GM12878 (cell line): ENCODE results near the gene PCSK5. TPM values are rescaled to one million over a fixed set of nuclear protein-coding genes. Genes with fewer than 3 reads are reported as not detected.

ENCODE experiments used
- ATAC-seq: fragments of 200-7000 bp; cut with Tn5 transposase; 3 replicates; pipeline ENCODE4 v1.9.1; 2020; ENCODE audit warnings: mild to moderate bottlenecking, moderate library complexity
- BruUV-seq: library from RNA; stranded (reverse); fragments of 400-500 nt; replicated peaks from 2 replicates; lab custom pipeline; 2021; lab: Mats Ljungman, UMichigan
- CTCF ChIA-PET: fragments of 300-600 bp; sonication (Branson Sonifier 250); formaldehyde crosslinking; extraction: SDS; loops from one replicate; lab custom pipeline; 2021; ENCODE audit warnings: inconsistent platforms; lab: Yijun Ruan, JAX
- POLR2A ChIA-PET: fragments of 350-600 bp; formaldehyde crosslinking; extraction: SDS; loops from one replicate; lab custom pipeline; 2021; ENCODE audit warnings: inconsistent platforms; lab: Charles Lee
- RAD21 ChIA-PET: fragments of 300-600 bp; sonication (Branson Sonifier 250); formaldehyde crosslinking; loops from one replicate; lab custom pipeline; 2023; ENCODE audit warnings: antibody characterized with exemption; ENCODE audit not compliant: unreplicated experiment; lab: Charles Lee
- SMC1A ChIA-PET: fragments of 300-600 bp; sonication (Branson Sonifier 250); formaldehyde crosslinking; loops from one replicate; lab custom pipeline; 2023; ENCODE audit not compliant: unreplicated experiment, uncharacterized antibody; lab: Charles Lee
- DNase-seq: peaks from one replicate; pipeline ENCODE4 v3.0.0-alpha.2; 2011; ENCODE audit warnings: low read depth, low spot score
- FAIRE-seq: peaks from 3 replicates; lab custom pipeline; 2011; peaks lifted over from hg19 to GRCh38; lab: Jason Lieb, UNC
- H2AFZ ChIP-seq: 2 replicates; pipeline ENCODE4 v1.6.0; 2011; ENCODE audit warnings: low read depth, low read length, control low read depth; ENCODE audit not compliant: control insufficient read depth
- H3K27ac ChIP-seq: 2 replicates; pipeline ENCODE4 v1.5.1; 2011; ENCODE audit warnings: control low read depth; ENCODE audit not compliant: control insufficient read depth, insufficient read depth
- H3K27me3 ChIP-seq, 2 experiments: replicated peaks in 1 of 2; 2 replicates each; pipeline versions ENCODE4 v1.6.0 to v1.6.1; 2011; ENCODE audit warnings: low read length in 1 of 2; ENCODE audit not compliant: control insufficient read depth in 2 of 2, insufficient read depth in 2 of 2
- H3K36me3 ChIP-seq, 2 experiments: 2 replicates each; pipeline ENCODE4 v1.5.1; 2011; ENCODE audit warnings: low read length in 1 of 2; ENCODE audit not compliant: control insufficient read depth in 2 of 2, insufficient read depth in 2 of 2
- H3K4me1 ChIP-seq: 2 replicates; pipeline ENCODE4 v1.6.1; 2011; ENCODE audit warnings: mild to moderate bottlenecking, low read length, moderate library complexity, mixed read lengths; ENCODE audit not compliant: control insufficient read depth, insufficient read depth
- H3K4me2 ChIP-seq: 2 replicates; pipeline ENCODE4 v1.6.0; 2011; ENCODE audit warnings: control low read depth; ENCODE audit not compliant: control insufficient read depth, insufficient read depth
- H3K4me3 ChIP-seq: fragments of 200-600 bp; sonication (generic); 2 replicates; pipeline ENCODE4 v1.5.1; 2016
- H3K79me2 ChIP-seq: 2 replicates; pipeline ENCODE4 v1.6.0; 2011; ENCODE audit warnings: low read length; ENCODE audit not compliant: control insufficient read depth, insufficient read depth
- H3K9ac ChIP-seq: 2 replicates; pipeline ENCODE4 v1.8.0; 2011; ENCODE audit warnings: low read length, control low read depth, mixed read lengths; ENCODE audit not compliant: control insufficient read depth, insufficient read depth
- H3K9me3 ChIP-seq: replicated peaks from 3 replicates; pipeline ENCODE4 v1.5.1; 2011; ENCODE audit warnings: mild to moderate bottlenecking, low read length; ENCODE audit not compliant: control insufficient read depth, insufficient read depth
- H4K20me1 ChIP-seq: 2 replicates; pipeline ENCODE4 v1.6.0; 2011; ENCODE audit not compliant: control insufficient read depth, insufficient read depth
- BCLAF1 ChIP-seq: fragments of 450-650 bp; IDR thresholded peaks from 2 replicates; pipeline ENCODE4 v1.6.1; 2017; ENCODE audit warnings: antibody characterized with exemption, mild to moderate bottlenecking, moderate library complexity
- CHD2 ChIP-seq: IDR thresholded peaks from 2 replicates; pipeline ENCODE4 v1.6.1; 2011; ENCODE audit warnings: low read depth, low read length, improper control_type of control experiment, borderline replicate concordance
- CTCF ChIP-seq, 3 experiments: IDR thresholded peaks in 2 of 3; conservative IDR thresholded peaks in 1 of 3; 2 replicates each; pipeline ENCODE4 v1.5.1; 2011; ENCODE audit warnings: low read depth in 3 of 3, low read length in 3 of 3, mild to moderate bottlenecking in 3 of 3, control low read depth in 2 of 3, moderate library complexity in 2 of 3, inconsistent platforms in 1 of 3, mixed read lengths in 1 of 3; ENCODE audit not compliant: control insufficient read depth in 2 of 3, insufficient read depth in 1 of 3; ENCODE audit errors: extremely low read depth in 1 of 3
- E4F1 ChIP-seq: fragments of 450-650 bp; IDR thresholded peaks from 2 replicates; pipeline ENCODE4 v1.6.1; 2018; ENCODE audit warnings: borderline replicate concordance, mild to moderate bottlenecking; ENCODE audit not compliant: partially characterized antibody
- FOXK2 ChIP-seq: fragments of 450-650 bp; IDR thresholded peaks from 2 replicates; pipeline ENCODE4 v1.6.1; 2017; ENCODE audit warnings: mild to moderate bottlenecking, moderate library complexity
- IRF4 ChIP-seq: IDR thresholded peaks from 2 replicates; pipeline ENCODE4 v1.6.1; 2011; ENCODE audit warnings: low read depth, low read length
- NKRF ChIP-seq: fragments of 450-650 bp; conservative IDR thresholded peaks from 2 replicates; pipeline ENCODE4 v1.6.1; 2017; ENCODE audit warnings: mild to moderate bottlenecking, moderate library complexity
- SMAD1 ChIP-seq: fragments of 450-650 bp; IDR thresholded peaks from 2 replicates; pipeline ENCODE4 v1.6.1; 2018; ENCODE audit warnings: mild to moderate bottlenecking, low read depth; ENCODE audit not compliant: partially characterized antibody
- SPI1 ChIP-seq: IDR thresholded peaks from 2 replicates; pipeline ENCODE4 v1.6.1; 2011; ENCODE audit warnings: low read depth, mild to moderate bottlenecking, low read length, moderate library complexity, borderline replicate concordance; ENCODE audit not compliant: insufficient read depth
- ZNF622 ChIP-seq: fragments of 450-650 bp; IDR thresholded peaks from 2 replicates; pipeline ENCODE4 v1.6.1; 2017; ENCODE audit warnings: mild to moderate bottlenecking, inconsistent platforms
- WGBS: methylation state at CpG from one replicate; pipeline ENCODE4 v1.1.6; 2016; ENCODE audit warnings: low lambda C conversion rate; ENCODE audit not compliant: insufficient replicate concordance, insufficient coverage; ENCODE audit errors: missing lambda C conversion rate; 5-methylcytosine and 5-hydroxymethylcytosine counted together
- in situ Hi-C: fragments of 300-500 bp; cut with MboI; formaldehyde crosslinking; loops from 9 replicates; pipeline ENCODE4 v1.14.3; 2018; ENCODE audit warnings: mixed read lengths
- intact Hi-C: fragments of 100-400 bp; cut with micrococcal nuclease; formaldehyde crosslinking; loops from one replicate; pipeline ENCODE4 v1.14.2; 2022; ENCODE audit not compliant: unreplicated experiment
- polyA plus RNA-seq, 11 experiments: library from polyadenylated mRNA; depleted of rRNA in 4 of 11; unstranded in 6 of 11; stranded (reverse) in 5 of 11; fragments of >200 nt; fragmentation: Nextera tagmentation in 4 of 11; fragmentation: Illumina TruSeq in 1 of 11; extraction: Ambion mirVana in 4 of 11; extraction: Trizol in 1 of 11; gene quantifications; 1 replicate in 1 of 11; 2 replicates in 10 of 11; pipeline versions ENCODE4 v1.2.1 to v1.2.3, GENCODE V29; 2011 to 2016; ENCODE audit warnings: inconsistent platforms in 2 of 11, missing spikeins in 2 of 11, low read depth in 1 of 11
- total RNA-seq, 4 experiments: library from RNA; depleted of rRNA in 3 of 4; stranded (reverse); fragments of >200 nt in 3 of 4; fragmentation: Illumina TruSeq in 1 of 4; extraction: Trizol in 1 of 4; gene quantifications; 2 replicates each; pipeline versions ENCODE4 v1.2.1 to v1.2.3, GENCODE V29; 2013 to 2021

Gene PCSK5
- total and polyA plus RNA-seq, 10 of the 15 experiments (the other 5 are each of a cell fraction or from before 2014, with no cell fraction given): 0.01 to 0.13 (median 0.04) TPM; not detected in 3

- BruUV-seq: no TSS peak
- Histone ChIP-seq H3K4me2 (no peak overlapping the region), H2AFZ (no peak overlapping the region), H3K9ac (no peak overlapping the region), H3K4me1 (peaks cover 4% of the 10 kb centered on the region), H3K79me2 (no peaks in the 10 kb centered on the region), H3K27me3 (no peaks in the 10 kb centered on the region; a peak in 1 of 4 replicates), H3K4me3 (no peak overlapping the region), H3K9me3 (no peaks in the 10 kb centered on the region), H3K36me3 (no peaks in the 10 kb centered on the region), H4K20me1 (no peaks in the 10 kb centered on the region), H3K27ac (no peak overlapping the region)
- ATAC-seq (no peak), DNase-seq (no peak), FAIRE-seq (no peak)
- in situ Hi-C loops: no loop called here
- ChIA-PET POLR2A (interaction anchor here (0.6 kb wide), 1 partner anchor 360 kb away, joined by 3 read pairs; no protein-coding TSS in a partner anchor), SMC1A (no interaction called here), RAD21 (no interaction called here), CTCF (no interaction called here)
- intact Hi-C loops: no loop called here
- 55% methylated on average over 4 of the region's 4 CpGs for WGBS
- TF ChIP-seq SPI1: no peak
- no peak for TF ChIP-seq CHD2
- TF ChIP-seq ZNF622: no peak
- TF ChIP-seq BCLAF1: no peak
- no peak for TF ChIP-seq NKRF
- TF ChIP-seq E4F1: no peak
- no peak for TF ChIP-seq SMAD1
- no peak for TF ChIP-seq FOXK2
- no peak for TF ChIP-seq CTCF (IDR thresholded peaks at IDR 0.05 in 2 of 3, conservative IDR thresholded peaks at IDR 0.05 in 1 of 3; ENCODE audit: control insufficient read depth in 2 of 3, extremely low read depth in 1 of 3, insufficient read depth in 1 of 3, low read depth in 3 of 3, low read length in 3 of 3)
- no peak for TF ChIP-seq IRF4
Measured at GRCh38 chr9:76366275-76366674, 475.8 kb downstream of the PCSK5 start.
